Measurements from ENCODE around the gene CYP4A22. TPM values are rescaled to one million over a fixed set of nuclear protein-coding genes. Genes with fewer than 3 reads are reported as not detected.
"Not testable (repeated sequence)": the region's sequence is repeated elsewhere in the genome, so short reads cannot be mapped to it uniquely, and the experiment has no call there.

The CYP4A22 gene
- total and polyA plus RNA-seq, 5 donors from 2014 or later, result not detected

DNA sequence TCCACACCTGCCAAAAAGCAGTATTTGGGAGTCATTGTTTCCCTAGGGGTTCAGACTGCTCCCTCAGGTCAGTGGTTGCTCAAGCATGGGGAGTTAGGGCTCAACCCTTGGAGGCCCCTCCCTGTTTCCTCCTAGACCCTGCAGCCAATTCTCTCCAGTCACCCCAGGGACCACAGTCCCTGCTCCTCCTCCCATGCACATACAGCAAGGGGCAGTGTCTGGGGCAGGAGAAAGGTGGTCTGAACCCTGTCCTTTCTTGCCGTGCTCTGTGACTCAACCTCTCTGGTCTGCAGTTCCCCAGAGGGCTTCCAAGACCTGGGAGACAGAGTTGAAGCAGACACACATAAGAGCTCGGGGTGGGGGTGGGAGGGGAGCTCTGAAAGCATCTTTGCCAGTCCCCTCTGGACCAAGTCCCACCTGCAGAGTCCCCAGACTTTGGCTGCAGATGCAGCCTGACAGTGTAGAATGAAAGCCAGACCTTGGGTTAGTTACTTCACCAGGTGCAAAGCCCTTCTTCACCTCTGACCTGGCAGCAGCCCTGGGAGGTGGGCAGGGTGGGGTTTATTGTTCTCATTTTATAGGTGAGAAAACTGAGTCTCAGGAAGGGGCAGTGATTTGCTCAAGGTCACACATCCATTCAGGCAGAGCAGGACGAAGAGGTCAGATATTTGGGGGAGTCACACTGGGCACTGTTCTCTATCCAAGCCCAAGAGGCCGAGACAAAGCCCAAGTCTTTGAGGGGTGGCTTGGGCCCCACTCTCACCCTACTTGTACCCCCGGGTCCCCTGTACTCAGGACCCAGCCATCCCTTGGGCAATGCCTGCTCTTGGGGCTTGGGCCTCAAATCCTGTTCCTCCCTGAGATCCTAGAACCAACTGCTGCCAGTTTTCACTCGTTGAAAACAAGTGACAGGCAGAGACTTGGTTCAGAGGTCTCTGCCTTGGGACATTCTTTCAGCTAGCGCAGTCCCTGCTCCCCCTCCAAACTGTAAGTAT is 51.8 kb downstream of the CYP4A22 start:
- Histone ChIP-seq H3K4me1 (ENCODE audit: control insufficient read depth, insufficient read depth, low read length, poor library complexity, severe bottlenecking) (no peaks in the 10 kb centered on the region), H3K27me3 (ENCODE audit: control insufficient read depth, insufficient read depth, low read length) (no peaks in the 10 kb centered on the region), H3K27ac (ENCODE audit: insufficient read depth, low read length, poor library complexity, severe bottlenecking) (no peak overlapping the region), H3K36me3 (ENCODE audit: control insufficient read depth, insufficient read depth, low read length) (no peaks in the 10 kb centered on the region), H3K4me3 (ENCODE audit: low read depth, low read length) (no peak overlapping the region), H3K9me3 (ENCODE audit: control insufficient read depth in 2 of 2, low read length in 2 of 2) (no peaks in the 10 kb centered on the region)
- H3K36me3 Mint-ChIP-seq, result no peaks in the 10 kb centered on the region
- no peak for ATAC-seq (ENCODE audit: low read depth in 2 of 2)
- H3K4me3 Mint-ChIP-seq, result no peak overlapping the region
- peaks cover 0 to 1% (median 0%) of the 10 kb centered on the region in 7 donors for H3K9me3 Mint-ChIP-seq
- H3K27ac Mint-ChIP-seq, result no peak overlapping the region
- peaks cover 0 to 4% (median 2%) of the 10 kb centered on the region in 4 donors for H3K4me1 Mint-ChIP-seq
- DNase-seq, result no peak
- peaks cover 5% of the 10 kb centered on the region for H3K27me3 Mint-ChIP-seq

DNA sequence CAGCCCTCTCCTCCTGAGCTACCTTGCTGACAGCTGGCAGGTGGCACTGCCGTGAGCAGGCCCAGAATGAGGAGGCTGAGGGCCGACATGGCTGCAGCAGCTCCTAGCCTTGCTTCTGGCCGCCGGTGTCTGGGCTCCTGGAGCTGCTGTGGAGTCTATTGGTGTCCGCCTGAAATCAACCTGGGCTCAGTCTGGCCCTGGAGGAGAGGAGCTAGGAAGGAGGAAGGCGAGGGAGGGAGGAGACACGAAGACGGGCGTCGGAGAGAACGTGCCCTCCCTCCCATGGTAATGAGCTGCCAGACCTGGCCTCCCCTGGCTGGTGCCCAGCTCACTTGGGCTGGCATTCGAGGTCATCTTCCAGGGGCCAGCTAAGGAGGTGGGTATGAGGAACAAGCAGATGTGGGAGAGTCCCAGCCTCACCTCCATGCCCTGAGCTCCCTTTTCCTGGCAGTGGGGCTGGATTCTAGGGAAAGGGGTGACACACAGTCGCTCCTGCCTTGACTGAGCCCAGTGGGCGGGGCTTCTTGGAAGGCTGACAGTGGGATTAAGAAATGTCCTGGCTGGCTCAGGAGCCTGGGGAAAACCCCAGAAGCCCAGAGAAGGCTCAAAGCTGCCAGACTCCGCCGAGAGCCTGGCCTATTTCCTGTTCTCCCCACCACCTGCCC is 52.7 kb downstream of the CYP4A22 start, which contains the start of gene PDZK1IP1:
TSS of gene PDZK1IP1 (minus strand) at position 193 of the 665 bp plus-strand sequence. CDS start at position 89, 104 bp downstream.
- no peaks in the 10 kb centered on the region for H3K9me3 ChIP-seq (ENCODE audit: control insufficient read depth in 2 of 2, low read length in 2 of 2)
- ATAC-seq (ENCODE audit: low read depth in 2 of 2), result no peak
- no peak within 1 kb of the TSS for H3K4me3 ChIP-seq (ENCODE audit: low read depth, low read length)
- Mint-ChIP-seq H3K9me3 (peaks cover 0 to 1% (median 0%) of the 10 kb centered on the region in 7 donors), H3K36me3 (no peaks in the 10 kb centered on the region), H3K27me3 (peaks cover 7% of the 10 kb centered on the region), H3K4me3 (no peak within 1 kb of the TSS), H3K27ac (no peak within 1 kb of the TSS), H3K4me1 (peaks cover 0 to 4% (median 2%) of the 10 kb centered on the region in 4 donors)
- H3K27ac ChIP-seq (ENCODE audit: insufficient read depth, low read length, poor library complexity, severe bottlenecking), result no peak within 1 kb of the TSS
- no peaks in the 10 kb centered on the region for H3K4me1 ChIP-seq (ENCODE audit: control insufficient read depth, insufficient read depth, low read length, poor library complexity, severe bottlenecking)
- no peak for DNase-seq
- peaks cover 2% of the 10 kb centered on the region for H3K27me3 ChIP-seq (ENCODE audit: control insufficient read depth, insufficient read depth, low read length)
- H3K36me3 ChIP-seq (ENCODE audit: control insufficient read depth, insufficient read depth, low read length), result no peaks in the 10 kb centered on the region

DNA sequence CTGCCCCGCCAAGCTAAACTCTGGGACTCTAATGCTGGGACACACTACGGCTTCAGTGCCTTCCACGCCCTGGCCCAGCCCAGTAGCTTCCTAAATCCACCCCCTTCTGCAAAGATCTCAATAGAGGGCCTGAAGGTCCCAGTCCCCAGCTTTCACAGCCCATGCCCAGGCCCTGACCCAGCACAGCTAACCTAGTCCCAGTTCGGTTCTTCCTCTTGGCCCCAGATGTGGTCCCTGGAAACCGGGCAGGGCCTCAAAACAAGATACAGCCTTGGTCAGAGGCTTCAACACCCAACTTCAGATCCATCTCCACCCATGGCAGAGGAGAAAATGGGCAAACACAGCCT is 53.2 kb downstream of the CYP4A22 start:
- H3K27me3 ChIP-seq (ENCODE audit: control insufficient read depth, insufficient read depth, low read length), result peaks cover 2% of the 10 kb centered on the region
- peaks cover 0 to 1% (median 0%) of the 10 kb centered on the region in 7 donors for H3K9me3 Mint-ChIP-seq
- H3K36me3 Mint-ChIP-seq, result no peaks in the 10 kb centered on the region
- no peak overlapping the region for H3K4me3 Mint-ChIP-seq
- DNase-seq, result no peak
- no peak for ATAC-seq (ENCODE audit: low read depth in 2 of 2)
- H3K27me3 Mint-ChIP-seq, result peaks cover 11% of the 10 kb centered on the region
- H3K4me1 ChIP-seq (ENCODE audit: control insufficient read depth, insufficient read depth, low read length, poor library complexity, severe bottlenecking), result no peaks in the 10 kb centered on the region
- no peak overlapping the region for H3K4me3 ChIP-seq (ENCODE audit: low read depth, low read length)
- no peaks in the 10 kb centered on the region for H3K36me3 ChIP-seq (ENCODE audit: control insufficient read depth, insufficient read depth, low read length)
- H3K27ac Mint-ChIP-seq, result no peak overlapping the region
- no peaks in the 10 kb centered on the region for H3K9me3 ChIP-seq (ENCODE audit: control insufficient read depth in 2 of 2, low read length in 2 of 2)
- no peak overlapping the region for H3K27ac ChIP-seq (ENCODE audit: insufficient read depth, low read length, poor library complexity, severe bottlenecking)
- peaks cover 0 to 4% (median 2%) of the 10 kb centered on the region in 4 donors for H3K4me1 Mint-ChIP-seq

DNA sequence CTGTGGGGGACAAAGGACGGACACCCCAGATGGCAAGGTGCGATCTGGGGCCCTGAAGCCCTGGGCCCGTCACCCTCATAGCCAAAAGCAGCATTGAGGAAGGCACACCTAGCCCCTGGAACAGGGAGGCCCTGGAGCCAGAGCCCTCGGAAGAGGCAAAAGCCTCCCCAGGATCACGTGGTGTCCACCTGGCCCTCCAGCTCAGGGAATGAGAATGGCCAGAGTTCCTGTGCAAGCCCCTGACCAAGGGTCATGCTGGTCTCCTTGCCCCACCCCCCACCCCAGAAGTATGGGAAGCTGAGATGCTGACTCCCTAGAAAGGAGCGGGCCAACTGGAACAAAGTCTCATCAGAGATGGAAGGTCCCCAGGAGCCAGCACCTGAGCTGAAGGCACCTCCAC is 53.6 kb downstream of the CYP4A22 start:
- H3K36me3 ChIP-seq (ENCODE audit: control insufficient read depth, insufficient read depth, low read length), result no peaks in the 10 kb centered on the region
- peaks cover 0 to 4% (median 2%) of the 10 kb centered on the region in 4 donors for H3K4me1 Mint-ChIP-seq
- H3K9me3 ChIP-seq (ENCODE audit: control insufficient read depth in 2 of 2, low read length in 2 of 2), result no peaks in the 10 kb centered on the region
- peaks cover 0 to 1% (median 0%) of the 10 kb centered on the region in 7 donors for H3K9me3 Mint-ChIP-seq
- no peak overlapping the region for H3K27ac Mint-ChIP-seq
- no peak overlapping the region for H3K4me3 Mint-ChIP-seq
- H3K27me3 ChIP-seq (ENCODE audit: control insufficient read depth, insufficient read depth, low read length), result peaks cover 2% of the 10 kb centered on the region
- H3K36me3 Mint-ChIP-seq, result no peaks in the 10 kb centered on the region
- DNase-seq (no peak), ATAC-seq (ENCODE audit: low read depth in 2 of 2) (no peak)
- no peaks in the 10 kb centered on the region for H3K4me1 ChIP-seq (ENCODE audit: control insufficient read depth, insufficient read depth, low read length, poor library complexity, severe bottlenecking)
- peaks cover 11% of the 10 kb centered on the region for H3K27me3 Mint-ChIP-seq
- H3K4me3 ChIP-seq (ENCODE audit: low read depth, low read length), result no peak overlapping the region
- H3K27ac ChIP-seq (ENCODE audit: insufficient read depth, low read length, poor library complexity, severe bottlenecking), result no peak overlapping the region

DNA sequence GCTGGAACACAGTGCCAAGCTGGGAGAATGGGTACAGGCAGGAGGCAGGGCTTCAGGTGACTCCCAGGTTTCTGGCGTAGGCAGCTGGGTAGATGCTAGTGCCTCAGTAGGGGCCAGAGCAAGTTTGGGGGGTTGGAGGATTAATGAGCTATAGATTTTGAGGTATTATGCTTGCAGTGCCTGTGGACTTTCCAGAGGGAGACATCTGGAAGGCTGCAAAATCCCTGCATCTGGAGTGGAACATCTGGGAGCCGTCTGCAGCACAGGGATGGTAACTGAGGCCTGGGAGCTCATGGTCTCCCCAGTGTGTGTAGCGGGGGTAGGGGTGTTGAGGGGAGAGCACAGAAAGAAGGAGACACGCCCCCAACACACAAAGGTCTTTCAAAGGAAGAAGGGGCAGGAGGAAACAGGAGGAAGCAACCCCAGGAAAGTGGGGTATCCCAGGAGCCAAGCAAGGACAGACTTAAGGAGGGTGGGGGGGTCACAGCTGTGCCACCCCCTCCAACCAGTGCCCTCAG is 54.8 kb downstream of the CYP4A22 start:
- Mint-ChIP-seq H3K36me3 (no peaks in the 10 kb centered on the region), H3K27ac (no peak overlapping the region), H3K27me3 (peaks cover 17% of the 10 kb centered on the region), H3K4me3 (no peak overlapping the region), H3K4me1 (peaks cover 0 to 4% (median 2%) of the 10 kb centered on the region in 4 donors), H3K9me3 (no peaks in the 10 kb centered on the region)
- no peaks in the 10 kb centered on the region for H3K4me1 ChIP-seq (ENCODE audit: control insufficient read depth, insufficient read depth, low read length, poor library complexity, severe bottlenecking)
- H3K9me3 ChIP-seq (ENCODE audit: control insufficient read depth in 2 of 2, low read length in 2 of 2), result no peaks in the 10 kb centered on the region
- H3K27ac ChIP-seq (ENCODE audit: insufficient read depth, low read length, poor library complexity, severe bottlenecking), result no peak overlapping the region
- peaks cover 2% of the 10 kb centered on the region for H3K27me3 ChIP-seq (ENCODE audit: control insufficient read depth, insufficient read depth, low read length)
- DNase-seq (no peak), ATAC-seq (ENCODE audit: low read depth in 2 of 2) (no peak)
- no peak overlapping the region for H3K4me3 ChIP-seq (ENCODE audit: low read depth, low read length)
- no peaks in the 10 kb centered on the region for H3K36me3 ChIP-seq (ENCODE audit: control insufficient read depth, insufficient read depth, low read length)

DNA sequence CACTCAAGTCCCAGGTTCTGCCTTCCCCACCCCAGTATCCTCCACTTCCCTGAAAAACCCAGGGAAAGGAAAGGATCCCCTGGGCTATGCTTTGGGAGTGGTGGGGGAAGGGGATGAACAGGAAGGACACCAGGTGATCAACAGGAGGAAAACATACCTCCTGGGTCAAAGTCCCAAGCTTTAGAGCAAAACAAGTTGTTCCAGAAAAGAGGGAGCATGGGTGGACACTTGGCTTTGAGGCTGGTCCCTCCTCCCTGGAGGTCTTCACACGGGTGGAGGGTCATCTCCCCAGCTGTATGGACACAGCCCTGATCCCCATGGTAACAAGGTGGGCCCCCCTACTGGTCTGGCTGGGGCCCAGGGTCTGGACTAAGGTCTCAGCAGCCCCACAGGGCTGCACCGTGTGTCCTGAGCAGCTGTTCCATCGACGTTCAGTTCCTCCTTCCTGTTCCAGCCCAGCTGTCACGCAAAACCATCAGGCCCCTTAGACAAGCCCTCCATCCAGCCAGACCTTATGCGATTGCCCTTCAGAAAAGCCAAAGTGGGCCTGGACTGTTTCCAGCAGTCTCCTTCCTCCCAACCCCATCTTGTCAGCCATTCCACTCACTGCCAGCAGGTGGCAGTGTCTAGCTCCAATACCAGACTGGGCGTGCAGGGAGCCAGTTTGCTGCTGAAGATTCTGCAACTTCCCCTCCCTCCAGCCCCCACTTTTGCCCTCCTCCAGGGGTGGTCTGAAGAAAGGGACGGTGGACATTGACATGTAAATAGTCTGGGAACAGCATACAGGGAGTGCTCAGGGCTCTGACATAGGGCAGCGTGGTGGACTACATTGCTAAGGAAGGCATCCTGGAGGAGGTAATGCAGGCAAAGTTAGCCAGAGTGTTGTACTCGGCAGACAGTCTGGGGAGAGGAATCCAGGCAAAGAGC is 55.5 kb downstream of the CYP4A22 start:
- no peaks in the 10 kb centered on the region for H3K36me3 Mint-ChIP-seq
- DNase-seq (peak; percentile 39 to 71 (median 58)), ATAC-seq (ENCODE audit: low read depth in 2 of 2) (peak; percentile 58 to 68)
- no peaks in the 10 kb centered on the region for H3K4me1 ChIP-seq (ENCODE audit: control insufficient read depth, insufficient read depth, low read length, poor library complexity, severe bottlenecking)
- peak overlapping the region in 1 of 4 donors; percentile 84 for H3K4me3 Mint-ChIP-seq
- no peak overlapping the region for H3K27ac ChIP-seq (ENCODE audit: insufficient read depth, low read length, poor library complexity, severe bottlenecking)
- H3K4me1 Mint-ChIP-seq, result peaks cover 0 to 4% (median 2%) of the 10 kb centered on the region in 4 donors
- no peaks in the 10 kb centered on the region for H3K9me3 Mint-ChIP-seq
- H3K9me3 ChIP-seq (ENCODE audit: control insufficient read depth in 2 of 2, low read length in 2 of 2), result no peaks in the 10 kb centered on the region
- peak overlapping the region in 2 of 3 donors; percentile 69 to 72 for H3K27ac Mint-ChIP-seq
- H3K27me3 ChIP-seq (ENCODE audit: control insufficient read depth, insufficient read depth, low read length), result peaks cover 2% of the 10 kb centered on the region
- H3K36me3 ChIP-seq (ENCODE audit: control insufficient read depth, insufficient read depth, low read length), result no peaks in the 10 kb centered on the region
- no peak overlapping the region for H3K4me3 ChIP-seq (ENCODE audit: low read depth, low read length)
- peaks cover 17% of the 10 kb centered on the region for H3K27me3 Mint-ChIP-seq

DNA sequence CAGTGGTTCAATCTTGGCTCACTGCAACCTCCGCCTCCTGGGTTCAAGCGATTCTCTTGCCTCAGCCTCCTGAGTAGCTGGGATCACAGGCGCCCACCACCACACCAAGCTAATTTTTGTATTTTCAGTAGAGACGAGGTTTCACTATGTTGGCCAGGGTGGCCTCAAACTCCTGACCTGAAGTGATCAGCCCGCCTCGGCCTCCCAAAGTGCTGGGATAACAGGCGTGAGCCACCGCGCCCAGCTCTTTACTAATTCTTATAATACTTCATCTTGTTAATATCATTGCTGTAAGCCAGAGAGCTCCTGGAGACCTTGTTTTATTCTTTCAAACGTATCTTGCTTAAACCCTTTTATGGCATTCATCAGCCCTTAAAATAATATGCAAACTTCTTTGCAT is 56.3 kb downstream of the CYP4A22 start:
- not testable (repeated sequence) for H3K4me1 Mint-ChIP-seq; H3K4me3 ChIP-seq (ENCODE audit: low read depth, low read length); DNase-seq; H3K36me3 ChIP-seq (ENCODE audit: control insufficient read depth, insufficient read depth, low read length); H3K4me3 Mint-ChIP-seq; H3K9me3 Mint-ChIP-seq; H3K27me3 ChIP-seq (ENCODE audit: control insufficient read depth, insufficient read depth, low read length); H3K27ac ChIP-seq (ENCODE audit: insufficient read depth, low read length, poor library complexity, severe bottlenecking); H3K9me3 ChIP-seq (ENCODE audit: control insufficient read depth in 2 of 2, low read length in 2 of 2); H3K4me1 ChIP-seq (ENCODE audit: control insufficient read depth, insufficient read depth, low read length, poor library complexity, severe bottlenecking); H3K27ac Mint-ChIP-seq; H3K36me3 Mint-ChIP-seq; ATAC-seq (ENCODE audit: low read depth in 2 of 2)
- peaks cover 17% of the 10 kb centered on the region for H3K27me3 Mint-ChIP-seq
